PC-9 (cell line): ENCODE results near the gene SORCS2. TPM values are rescaled to one million over a fixed set of nuclear protein-coding genes. Genes with fewer than 3 reads are reported as not detected.

Experiments
- BruUV-seq: library from RNA; stranded (reverse); fragments of 400-500 nt; replicated peaks from 2 replicates; lab custom pipeline; 2021; lab: Mats Ljungman, UMichigan
- CTCF ChIA-PET: fragments of 300-600 bp; sonication (Branson Sonifier 250); formaldehyde crosslinking; loops from one replicate; lab custom pipeline; 2022; ENCODE audit warnings: antibody characterized with exemption; lab: Charles Lee
- POLR2A ChIA-PET: fragments of 300-600 bp; sonication (Branson Sonifier 250); formaldehyde crosslinking; loops from one replicate; lab custom pipeline; 2022; ENCODE audit warnings: antibody characterized with exemption; ENCODE audit not compliant: unreplicated experiment; lab: Charles Lee
- DNase-seq, 2 experiments: peaks; one replicate each; pipeline versions ENCODE4 v3.0.0 to v3.0.0-alpha.2; 2015 to 2022; ENCODE audit warnings: mixed read lengths in 1 of 2
- H2AFZ ChIP-seq: fragments of 200-600 bp; sonication (generic); 2 replicates; pipeline ENCODE4 v1.8.1; 2017; ENCODE audit warnings: antibody characterized with exemption
- H3F3A ChIP-seq: fragments of 200-600 bp; sonication (generic); 2 replicates; pipeline ENCODE4 v1.8.1; 2017; ENCODE audit warnings: antibody characterized with exemption, mild to moderate bottlenecking, low read depth; ENCODE audit not compliant: insufficient read depth
- H3K27ac ChIP-seq: fragments of 200-600 bp; sonication (generic); 2 replicates; pipeline ENCODE4 v1.6.1; 2016; ENCODE audit warnings: mixed run types
- H3K27me3 ChIP-seq: fragments of 200-600 bp; sonication (generic); 2 replicates; pipeline ENCODE4 v1.6.1; 2016; ENCODE audit warnings: low read depth, mixed run types; ENCODE audit not compliant: insufficient read depth
- H3K36me3 ChIP-seq: fragments of 200-600 bp; sonication (generic); 2 replicates; pipeline ENCODE4 v1.6.1; 2016; ENCODE audit warnings: low read depth, mixed run types
- H3K4me1 ChIP-seq: fragments of 200-600 bp; sonication (generic); replicated peaks from 2 replicates; pipeline ENCODE4 v1.6.1; 2016; ENCODE audit warnings: mixed run types; ENCODE audit not compliant: insufficient read depth
- H3K4me2 ChIP-seq: fragments of 200-600 bp; sonication (generic); 2 replicates; pipeline ENCODE4 v1.6.1; 2017; ENCODE audit warnings: mixed run types
- H3K4me3 ChIP-seq: fragments of 200-600 bp; sonication (generic); 2 replicates; pipeline ENCODE4 v1.6.1; 2016; ENCODE audit warnings: mixed run types
- H3K79me2 ChIP-seq: fragments of 200-600 bp; sonication (generic); 2 replicates; pipeline ENCODE4 v1.6.1; 2017; ENCODE audit warnings: low read depth, mixed run types
- H3K9me2 ChIP-seq: fragments of 200-600 bp; sonication (generic); 2 replicates; pipeline ENCODE4 v1.8.1; 2017; ENCODE audit warnings: mild to moderate bottlenecking; ENCODE audit not compliant: insufficient read depth
- H3K9me3 ChIP-seq: fragments of 200-600 bp; sonication (generic); 2 replicates; pipeline ENCODE4 v1.8.1; 2016; ENCODE audit warnings: low read depth; ENCODE audit not compliant: insufficient read depth
- H4K20me1 ChIP-seq: fragments of 200-600 bp; sonication (generic); 2 replicates; pipeline ENCODE4 v1.8.1; 2017; ENCODE audit not compliant: insufficient read depth
- EZH2 ChIP-seq: fragments of 200-600 bp; sonication (generic); IDR thresholded peaks from 2 replicates; pipeline ENCODE4 v1.8.0; 2017; ENCODE audit warnings: antibody characterized with exemption, low read depth
- intact Hi-C: fragments of 100-400 bp; cut with micrococcal nuclease; formaldehyde crosslinking; loops from one replicate; pipeline ENCODE4 v1.10.0; 2022; ENCODE audit not compliant: unreplicated experiment
- total RNA-seq: library from RNA; stranded (reverse); gene quantifications from 2 replicates; pipeline ENCODE4 v1.2.3, GENCODE V29; 2021
- TF ChIP-seq, protein P1 (sequence below): fragments of 200-600 bp; sonication (generic); conservative IDR thresholded peaks from 2 replicates; pipeline ENCODE4 v1.6.1; 2017; ENCODE audit warnings: mixed run types, antibody characterized with exemption, mild to moderate bottlenecking, moderate library complexity

The SORCS2 gene
- total RNA-seq, 1 experiment from 2014 or later, result 25.8 TPM

GRCh38 chr4:7737752-7738457, 545.6 kb downstream of the SORCS2 start:
- no peak overlapping the region for H2AFZ ChIP-seq
- TF ChIP-seq, protein P1, sequence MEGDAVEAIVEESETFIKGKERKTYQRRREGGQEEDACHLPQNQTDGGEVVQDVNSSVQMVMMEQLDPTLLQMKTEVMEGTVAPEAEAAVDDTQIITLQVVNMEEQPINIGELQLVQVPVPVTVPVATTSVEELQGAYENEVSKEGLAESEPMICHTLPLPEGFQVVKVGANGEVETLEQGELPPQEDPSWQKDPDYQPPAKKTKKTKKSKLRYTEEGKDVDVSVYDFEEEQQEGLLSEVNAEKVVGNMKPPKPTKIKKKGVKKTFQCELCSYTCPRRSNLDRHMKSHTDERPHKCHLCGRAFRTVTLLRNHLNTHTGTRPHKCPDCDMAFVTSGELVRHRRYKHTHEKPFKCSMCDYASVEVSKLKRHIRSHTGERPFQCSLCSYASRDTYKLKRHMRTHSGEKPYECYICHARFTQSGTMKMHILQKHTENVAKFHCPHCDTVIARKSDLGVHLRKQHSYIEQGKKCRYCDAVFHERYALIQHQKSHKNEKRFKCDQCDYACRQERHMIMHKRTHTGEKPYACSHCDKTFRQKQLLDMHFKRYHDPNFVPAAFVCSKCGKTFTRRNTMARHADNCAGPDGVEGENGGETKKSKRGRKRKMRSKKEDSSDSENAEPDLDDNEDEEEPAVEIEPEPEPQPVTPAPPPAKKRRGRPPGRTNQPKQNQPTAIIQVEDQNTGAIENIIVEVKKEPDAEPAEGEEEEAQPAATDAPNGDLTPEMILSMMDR, result no peak
- TF ChIP-seq EZH2, result no peak
- H3K4me3 ChIP-seq, result no peak overlapping the region
- no peaks in the 10 kb centered on the region for H3K79me2 ChIP-seq
- ChIA-PET CTCF (no interaction called here), POLR2A (no interaction called here)
- no peaks in the 10 kb centered on the region for H3F3A ChIP-seq
- no TSS peak for BruUV-seq
- no peaks in the 10 kb centered on the region for H3K27me3 ChIP-seq
- DNase-seq, result no peak
- H3K27ac ChIP-seq, result no peak overlapping the region
- no peaks in the 10 kb centered on the region for H3K9me3 ChIP-seq
- H3K4me2 ChIP-seq, result no peak overlapping the region
- intact Hi-C loops, result no loop called here
- H3K4me1 ChIP-seq, result no peaks in the 10 kb centered on the region
- H3K9me2 ChIP-seq, result no peaks in the 10 kb centered on the region
- H3K36me3 ChIP-seq, result no peaks in the 10 kb centered on the region
- H4K20me1 ChIP-seq, result no peaks in the 10 kb centered on the region

GRCh38 chr4:7738458-7739076, 546.2 kb downstream of the SORCS2 start:
- BruUV-seq, result no TSS peak
- Histone ChIP-seq H3K4me3 (no peak overlapping the region), H3K4me1 (no peaks in the 10 kb centered on the region), H3K79me2 (no peaks in the 10 kb centered on the region), H3K36me3 (no peaks in the 10 kb centered on the region), H2AFZ (no peak overlapping the region), H3K9me3 (no peaks in the 10 kb centered on the region), H3K27ac (no peak overlapping the region), H3K4me2 (no peak overlapping the region), H3K9me2 (no peaks in the 10 kb centered on the region), H4K20me1 (no peaks in the 10 kb centered on the region), H3F3A (no peaks in the 10 kb centered on the region), H3K27me3 (no peaks in the 10 kb centered on the region)
- TF ChIP-seq, protein P1, result no peak
- TF ChIP-seq EZH2, result no peak
- intact Hi-C loops, result no loop called here
- DNase-seq, result no peak
- CTCF ChIA-PET, result interaction anchor here (0.7 kb wide), 1 partner anchor 64 kb away, joined by 5 read pairs; no protein-coding TSS in a partner anchor
- POLR2A ChIA-PET, result interaction anchor here (0.5 kb wide), 1 partner anchor 970 kb away, joined by 4 read pairs; no protein-coding TSS in a partner anchor

DNA sequence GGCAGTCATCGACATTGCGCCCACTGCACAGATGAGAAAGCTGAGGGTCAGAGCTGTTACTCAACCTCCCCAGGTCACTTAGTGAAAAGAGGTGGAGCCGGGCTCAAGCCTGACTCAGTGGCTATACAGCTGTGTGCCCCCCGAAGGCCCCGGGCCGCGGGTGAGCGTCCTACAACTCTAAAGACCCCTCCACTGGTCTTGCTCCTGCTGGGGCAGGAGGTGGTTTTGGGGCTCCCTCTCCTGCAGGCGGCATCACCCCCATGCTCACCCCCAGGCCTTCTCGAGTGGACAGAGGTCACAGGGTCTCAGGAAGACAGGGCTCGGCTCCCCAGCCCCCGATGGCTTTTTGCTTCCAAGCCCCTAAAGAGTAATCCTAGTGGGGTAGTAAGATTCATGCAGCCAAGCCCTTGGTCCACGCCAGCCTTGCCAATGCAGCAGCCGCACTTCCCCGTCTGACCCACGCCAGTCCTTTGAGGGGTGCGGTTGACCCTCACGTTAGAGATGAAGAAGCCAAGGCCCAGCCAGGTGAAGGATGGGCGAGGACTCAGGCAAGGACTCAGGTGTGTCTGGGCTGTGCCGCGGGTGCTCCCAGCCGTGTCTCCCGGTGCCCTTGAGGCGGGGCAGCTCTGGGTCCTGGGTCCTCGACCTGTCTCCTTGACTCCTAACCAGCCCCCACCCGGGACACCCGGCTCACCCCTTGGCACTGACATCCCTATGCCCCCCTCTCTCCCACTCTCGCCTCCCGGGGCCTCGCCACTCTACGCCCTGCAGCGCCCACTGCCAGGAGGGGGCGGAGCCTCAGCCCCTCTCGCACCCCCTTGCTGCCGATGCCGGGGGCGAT, 547.0 kb downstream of the SORCS2 start:
- H3K9me2 ChIP-seq, result no peaks in the 10 kb centered on the region
- ChIA-PET POLR2A (interaction anchor here (0.5 to 0.6 kb wide), 2 partner anchors 139 to 971 kb away, joined by 3 to 4 read pairs; no protein-coding TSS in a partner anchor), CTCF (interaction anchor here (0.7 kb wide), 1 partner anchor 63 kb away, joined by 5 read pairs; no protein-coding TSS in a partner anchor)
- H3K36me3 ChIP-seq, result no peaks in the 10 kb centered on the region
- H3K4me2 ChIP-seq, result no peak overlapping the region
- no peak overlapping the region for H2AFZ ChIP-seq
- no peak overlapping the region for H3K27ac ChIP-seq
- H3F3A ChIP-seq, result no peaks in the 10 kb centered on the region
- H3K4me1 ChIP-seq, result no peaks in the 10 kb centered on the region
- H3K79me2 ChIP-seq, result no peaks in the 10 kb centered on the region
- no peak for DNase-seq
- BruUV-seq, result no TSS peak
- no peaks in the 10 kb centered on the region for H3K27me3 ChIP-seq
- no peaks in the 10 kb centered on the region for H3K9me3 ChIP-seq
- no peak overlapping the region for H3K4me3 ChIP-seq
- intact Hi-C loops, result no loop called here
- no peaks in the 10 kb centered on the region for H4K20me1 ChIP-seq
- TF ChIP-seq EZH2, result no peak
- TF ChIP-seq, protein P1, result no peak
